ENCODE data around the gene EFNB1.

Gene EFNB1

GRCh38 chrX:68839771-68840170, 10.9 kb downstream of the EFNB1 start:
- Histone ChIP-seq H3K9me3 (ENCODE audit: insufficient read depth, low read length, severe bottlenecking) (no peaks in the 10 kb centered on the region), H3K9ac (ENCODE audit: low read depth, low read length) (no peak overlapping the region), H2AFZ (ENCODE audit: low read depth, low read length) (no peak overlapping the region), H3K27me3 (ENCODE audit: insufficient read depth, low read length, poor library complexity) (no peaks in the 10 kb centered on the region), H3K4me1 (ENCODE audit: insufficient read depth, low read length) (no peaks in the 10 kb centered on the region), H3K79me2 (ENCODE audit: insufficient read depth, low read length) (no peaks in the 10 kb centered on the region), H4K20me1 (ENCODE audit: insufficient read depth, low read length) (no peaks in the 10 kb centered on the region), H3K36me3 (ENCODE audit: insufficient read depth, low read length) (peaks cover 16% of the 10 kb centered on the region; the same call in 1 of the 2 replicates), H3K4me2 (ENCODE audit: insufficient read depth, low read length) (no peak overlapping the region), H3K27ac (ENCODE audit: low read length) (no peak overlapping the region), H3K4me3 (ENCODE audit: low read depth in 1 of 2, low read length in 2 of 2) (no peak overlapping the region)
- ATAC-seq (ENCODE audit: insufficient read depth, low read depth) (no peak), DNase-seq (no peak)
- TF ChIP-seq, protein P1, sequence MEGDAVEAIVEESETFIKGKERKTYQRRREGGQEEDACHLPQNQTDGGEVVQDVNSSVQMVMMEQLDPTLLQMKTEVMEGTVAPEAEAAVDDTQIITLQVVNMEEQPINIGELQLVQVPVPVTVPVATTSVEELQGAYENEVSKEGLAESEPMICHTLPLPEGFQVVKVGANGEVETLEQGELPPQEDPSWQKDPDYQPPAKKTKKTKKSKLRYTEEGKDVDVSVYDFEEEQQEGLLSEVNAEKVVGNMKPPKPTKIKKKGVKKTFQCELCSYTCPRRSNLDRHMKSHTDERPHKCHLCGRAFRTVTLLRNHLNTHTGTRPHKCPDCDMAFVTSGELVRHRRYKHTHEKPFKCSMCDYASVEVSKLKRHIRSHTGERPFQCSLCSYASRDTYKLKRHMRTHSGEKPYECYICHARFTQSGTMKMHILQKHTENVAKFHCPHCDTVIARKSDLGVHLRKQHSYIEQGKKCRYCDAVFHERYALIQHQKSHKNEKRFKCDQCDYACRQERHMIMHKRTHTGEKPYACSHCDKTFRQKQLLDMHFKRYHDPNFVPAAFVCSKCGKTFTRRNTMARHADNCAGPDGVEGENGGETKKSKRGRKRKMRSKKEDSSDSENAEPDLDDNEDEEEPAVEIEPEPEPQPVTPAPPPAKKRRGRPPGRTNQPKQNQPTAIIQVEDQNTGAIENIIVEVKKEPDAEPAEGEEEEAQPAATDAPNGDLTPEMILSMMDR (IDR thresholded peaks at IDR 0.05; ENCODE audit: borderline replicate concordance, extremely low read depth, low read length, poor library complexity, severe bottlenecking), result no peak
- no peak for TF ChIP-seq EZH2 (IDR thresholded peaks at IDR 0.05; ENCODE audit: borderline replicate concordance, low read depth, low read length, severe bottlenecking)

DNA sequence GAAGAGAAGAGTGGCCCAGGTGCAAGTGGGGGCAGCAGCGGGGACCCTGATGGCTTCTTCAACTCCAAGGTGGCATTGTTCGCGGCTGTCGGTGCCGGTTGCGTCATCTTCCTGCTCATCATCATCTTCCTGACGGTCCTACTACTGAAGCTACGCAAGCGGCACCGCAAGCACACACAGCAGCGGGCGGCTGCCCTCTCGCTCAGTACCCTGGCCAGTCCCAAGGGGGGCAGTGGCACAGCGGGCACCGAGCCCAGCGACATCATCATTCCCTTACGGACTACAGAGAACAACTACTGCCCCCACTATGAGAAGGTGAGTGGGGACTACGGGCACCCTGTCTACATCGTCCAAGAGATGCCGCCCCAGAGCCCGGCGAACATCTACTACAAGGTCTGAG, 11.4 kb downstream of the EFNB1 start:
- no peaks in the 10 kb centered on the region for H3K27me3 ChIP-seq (ENCODE audit: insufficient read depth, low read length, poor library complexity)
- H3K36me3 ChIP-seq (ENCODE audit: insufficient read depth, low read length), result peaks cover 16% of the 10 kb centered on the region; the same call in 1 of the 2 replicates
- no peak overlapping the region for H3K4me2 ChIP-seq (ENCODE audit: insufficient read depth, low read length)
- no peak overlapping the region for H3K4me3 ChIP-seq (ENCODE audit: low read depth in 1 of 2, low read length in 2 of 2)
- TF ChIP-seq EZH2 (IDR thresholded peaks at IDR 0.05; ENCODE audit: borderline replicate concordance, low read depth, low read length, severe bottlenecking), result no peak
- TF ChIP-seq, protein P1 (IDR thresholded peaks at IDR 0.05; ENCODE audit: borderline replicate concordance, extremely low read depth, low read length, poor library complexity, severe bottlenecking), result no peak
- H3K4me1 ChIP-seq (ENCODE audit: insufficient read depth, low read length), result no peaks in the 10 kb centered on the region
- DNase-seq, result no peak
- no peaks in the 10 kb centered on the region for H3K9me3 ChIP-seq (ENCODE audit: insufficient read depth, low read length, severe bottlenecking)
- no peaks in the 10 kb centered on the region for H4K20me1 ChIP-seq (ENCODE audit: insufficient read depth, low read length)
- no peak for ATAC-seq (ENCODE audit: insufficient read depth, low read depth)
- H3K79me2 ChIP-seq (ENCODE audit: insufficient read depth, low read length), result no peaks in the 10 kb centered on the region
- no peak overlapping the region for H3K27ac ChIP-seq (ENCODE audit: low read length)
- H3K9ac ChIP-seq (ENCODE audit: low read depth, low read length), result no peak overlapping the region
- no peak overlapping the region for H2AFZ ChIP-seq (ENCODE audit: low read depth, low read length)

- Histone ChIP-seq H3K4me3 (ENCODE audit: low read depth in 1 of 2, low read length in 2 of 2) (no peak overlapping the region), H2AFZ (ENCODE audit: low read depth, low read length) (no peak overlapping the region), H3K27me3 (ENCODE audit: insufficient read depth, low read length, poor library complexity) (no peaks in the 10 kb centered on the region), H3K4me1 (ENCODE audit: insufficient read depth, low read length) (no peaks in the 10 kb centered on the region), H3K9me3 (ENCODE audit: insufficient read depth, low read length, severe bottlenecking) (no peaks in the 10 kb centered on the region), H3K4me2 (ENCODE audit: insufficient read depth, low read length) (no peak overlapping the region), H3K36me3 (ENCODE audit: insufficient read depth, low read length) (peaks cover 16% of the 10 kb centered on the region; the same call in 1 of the 2 replicates), H4K20me1 (ENCODE audit: insufficient read depth, low read length) (no peaks in the 10 kb centered on the region), H3K27ac (ENCODE audit: low read length) (no peak overlapping the region), H3K9ac (ENCODE audit: low read depth, low read length) (no peak overlapping the region), H3K79me2 (ENCODE audit: insufficient read depth, low read length) (no peaks in the 10 kb centered on the region)
- TF ChIP-seq, protein P1 (IDR thresholded peaks at IDR 0.05; ENCODE audit: borderline replicate concordance, extremely low read depth, low read length, poor library complexity, severe bottlenecking), result no peak
- TF ChIP-seq EZH2 (IDR thresholded peaks at IDR 0.05; ENCODE audit: borderline replicate concordance, low read depth, low read length, severe bottlenecking), result no peak
- no peak for DNase-seq
- no peak for ATAC-seq (ENCODE audit: insufficient read depth, low read depth)
Measured at GRCh38 chrX:68841251-68842049, 12.6 kb downstream of the EFNB1 start.
